ENCODE results near the gene XPR1. TPM values are rescaled to one million over a fixed set of nuclear protein-coding genes. Genes with fewer than 3 reads are reported as not detected.

Gene XPR1
- total RNA-seq, 4 donors from 2014 or later = 29.4 to 42.2 (median 33.7) TPM

DNA sequence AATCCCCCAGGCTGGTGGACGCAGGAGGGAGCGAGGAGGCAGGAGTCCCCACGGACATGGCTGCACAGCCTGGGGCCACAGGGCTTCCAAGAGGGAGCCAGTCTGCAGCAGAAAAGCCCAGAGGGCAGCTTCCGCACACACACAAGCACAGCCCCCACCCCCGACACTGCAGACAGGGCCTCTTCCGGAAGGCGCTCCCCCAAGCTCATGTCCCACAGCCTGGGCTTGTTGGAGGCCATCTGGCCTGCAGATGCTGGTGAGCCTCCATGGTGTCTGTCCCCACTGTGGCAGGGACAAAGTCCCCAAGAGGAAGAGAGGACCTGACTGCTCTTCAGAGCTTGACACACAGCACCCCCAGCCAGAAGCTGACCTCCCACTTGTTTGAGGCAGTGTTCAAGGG is 267.4 kb downstream of the XPR1 start:
- 76 to 97% methylated on average over 2 to 5 of the region's 7 CpGs for WGBS, 2 donors
- Histone ChIP-seq H3K4me3 (replicated peaks in 1 of 3) (no peak overlapping the region), H3K27me3 (no peaks in the 10 kb centered on the region), H3K4me1 (no peaks in the 10 kb centered on the region), H3K27ac (no peak overlapping the region), H3K36me3 (no peaks in the 10 kb centered on the region), H3K9me3 (no peaks in the 10 kb centered on the region)
- DNase-seq = no peak
- TF ChIP-seq POLR2A (IDR thresholded peaks at IDR 0.05) (no peak), CTCF (IDR thresholded peaks at IDR 0.05) (no peak)
- intact Hi-C loops (cut with DNase I) = no loop called here

- intact Hi-C loops (cut with DNase I) = no loop called here
- no peak for DNase-seq
- no peak for TF ChIP-seq POLR2A (IDR thresholded peaks at IDR 0.05)
- TF ChIP-seq CTCF (IDR thresholded peaks at IDR 0.05) = no peak
- H3K27ac ChIP-seq = no peak overlapping the region
- H3K4me3 ChIP-seq (replicated peaks in 1 of 3) = no peak overlapping the region
- no peaks in the 10 kb centered on the region for H3K36me3 ChIP-seq
- no peaks in the 10 kb centered on the region for H3K4me1 ChIP-seq
- no peaks in the 10 kb centered on the region for H3K9me3 ChIP-seq
- no peaks in the 10 kb centered on the region for H3K27me3 ChIP-seq
- WGBS, 2 donors = 78 to 81% methylated on average over 13 of the region's 13 CpGs
These were observed 269.5 kb downstream of the XPR1 start for GRCh38 chr1:180901076-180901990.

GRCh38 chr1:180902541-180902940 is 270.7 kb downstream of the XPR1 start:
- H3K9me3 ChIP-seq = no peaks in the 10 kb centered on the region
- WGBS, 2 donors = 71 to 79% methylated on average over 3 of the region's 3 CpGs
- no peaks in the 10 kb centered on the region for H3K27me3 ChIP-seq
- no peaks in the 10 kb centered on the region for H3K4me1 ChIP-seq
- intact Hi-C loops (cut with DNase I) = no loop called here
- no peak for DNase-seq
- H3K36me3 ChIP-seq = no peaks in the 10 kb centered on the region
- no peak overlapping the region for H3K4me3 ChIP-seq (replicated peaks in 1 of 3)
- no peak overlapping the region for H3K27ac ChIP-seq
- TF ChIP-seq CTCF (IDR thresholded peaks at IDR 0.05) (no peak), POLR2A (IDR thresholded peaks at IDR 0.05) (no peak)

GRCh38 chr1:180905927-180906326 is 274.1 kb downstream of the XPR1 start:
- TF ChIP-seq CTCF (IDR thresholded peaks at IDR 0.05) (no peak), POLR2A (IDR thresholded peaks at IDR 0.05) (no peak)
- no peaks in the 10 kb centered on the region for H3K27me3 ChIP-seq
- H3K4me3 ChIP-seq (replicated peaks in 1 of 3) = no peak overlapping the region
- WGBS, 2 donors = 74 to 78% methylated on average over 8 of the region's 8 CpGs
- H3K36me3 ChIP-seq = no peaks in the 10 kb centered on the region
- H3K27ac ChIP-seq = no peak overlapping the region
- H3K4me1 ChIP-seq = no peaks in the 10 kb centered on the region
- DNase-seq = no peak
- H3K9me3 ChIP-seq = no peaks in the 10 kb centered on the region
- intact Hi-C loops (cut with DNase I) = no loop called here

DNA sequence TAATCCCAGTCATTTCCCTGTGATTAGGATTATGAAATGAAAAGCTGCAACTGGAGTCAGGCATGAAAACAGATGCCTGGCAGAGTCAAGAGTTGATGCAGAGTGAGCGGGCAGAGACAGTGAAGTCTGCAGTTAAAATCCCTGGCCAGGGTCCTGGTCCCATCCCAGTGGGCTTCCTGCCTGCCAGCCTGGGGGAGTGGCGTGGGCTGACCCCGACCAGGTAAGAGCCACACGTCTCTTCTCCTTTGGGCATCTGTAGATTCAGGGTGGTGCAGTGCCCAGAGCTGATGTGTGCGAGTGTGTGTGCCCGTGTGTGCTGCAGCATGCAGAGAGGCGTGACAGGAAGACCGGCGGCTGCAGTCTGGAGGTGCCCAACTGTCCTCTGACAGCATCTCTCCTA is 274.7 kb downstream of the XPR1 start:
- intact Hi-C loops (cut with DNase I) = no loop called here
- no peaks in the 10 kb centered on the region for H3K9me3 ChIP-seq
- H3K36me3 ChIP-seq = no peaks in the 10 kb centered on the region
- H3K4me1 ChIP-seq = peaks cover 0 to 4% of the 10 kb centered on the region in 2 donors
- no peak for DNase-seq
- no peak overlapping the region for H3K4me3 ChIP-seq (replicated peaks in 1 of 3)
- 84 to 94% methylated on average over 9 of the region's 9 CpGs for WGBS, 2 donors
- no peak overlapping the region for H3K27ac ChIP-seq
- TF ChIP-seq POLR2A (IDR thresholded peaks at IDR 0.05) (no peak), CTCF (IDR thresholded peaks at IDR 0.05) (no peak)
- no peaks in the 10 kb centered on the region for H3K27me3 ChIP-seq
